OCI-LY1 (cell line): Measurements from ENCODE around the gene STRADA.

Source experiments
- H2AFZ ChIP-seq: fragments of 200-600 bp; sonication (generic), shearing (Covaris generic); 2 replicates; pipeline ENCODE4 v1.6.0; 2014; ENCODE audit warnings: antibody characterized with exemption, mild to moderate bottlenecking, low read length
- H3F3A ChIP-seq: fragments of 200-600 bp; sonication (generic), shearing (Covaris generic); 2 replicates; pipeline ENCODE4 v1.6.0; 2014; ENCODE audit warnings: mild to moderate bottlenecking, antibody characterized with exemption, low read length, moderate library complexity; ENCODE audit not compliant: insufficient read depth
- H3K27ac ChIP-seq: fragments of 200-600 bp; sonication (generic); 2 replicates; pipeline ENCODE4 v1.5.1; 2014; ENCODE audit warnings: low read length, mixed run types, mild to moderate bottlenecking, low read depth; ENCODE audit not compliant: poor library complexity, severe bottlenecking
- H3K27me3 ChIP-seq: fragments of 200-600 bp; sonication (generic); 2 replicates; pipeline ENCODE4 v1.6.0; 2014; ENCODE audit warnings: antibody characterized with exemption, mild to moderate bottlenecking, low read length, moderate library complexity; ENCODE audit not compliant: insufficient read depth
- H3K36me3 ChIP-seq: fragments of 200-600 bp; sonication (generic); 2 replicates; pipeline ENCODE4 v1.6.1; 2014; ENCODE audit warnings: mild to moderate bottlenecking, antibody characterized with exemption, low read length, moderate library complexity, mixed read lengths; ENCODE audit not compliant: insufficient read depth
- H3K4me1 ChIP-seq: fragments of 200-600 bp; sonication (generic); 2 replicates; pipeline ENCODE4 v1.5.1; 2014; ENCODE audit warnings: mild to moderate bottlenecking, low read length, moderate library complexity; ENCODE audit not compliant: insufficient read depth, severe bottlenecking
- H3K4me2 ChIP-seq: fragments of 200-600 bp; sonication (generic), shearing (Covaris generic); 2 replicates; pipeline ENCODE4 v1.6.1; 2014; ENCODE audit warnings: low read length
- H3K4me3 ChIP-seq: fragments of 200-600 bp; sonication (generic); 2 replicates; pipeline ENCODE4 v1.5.1; 2014; ENCODE audit warnings: low read length, low read depth, mild to moderate bottlenecking, mixed read lengths; ENCODE audit not compliant: poor library complexity, severe bottlenecking
- H3K79me2 ChIP-seq: fragments of 200-600 bp; shearing (Covaris generic); 2 replicates; pipeline ENCODE4 v1.6.1; 2016; ENCODE audit warnings: mixed run types, low read length, mixed read lengths; ENCODE audit not compliant: insufficient read depth
- H3K9ac ChIP-seq: fragments of 200-600 bp; sonication (generic), shearing (Covaris generic); 2 replicates; pipeline ENCODE4 v1.6.1; 2014; ENCODE audit warnings: mild to moderate bottlenecking, low read length, mixed read lengths
- H3K9me2 ChIP-seq: fragments of 200-600 bp; sonication (generic), shearing (Covaris generic); 2 replicates; pipeline ENCODE4 v1.6.1; 2014; ENCODE audit warnings: low read depth, mild to moderate bottlenecking, low read length, mixed read lengths
- H3K9me3 ChIP-seq: fragments of 200-600 bp; shearing (Covaris generic); 2 replicates; pipeline ENCODE4 v1.6.1; 2014; ENCODE audit warnings: low read length, mixed read lengths
- H4K20me1 ChIP-seq: fragments of 200-600 bp; sonication (generic), shearing (Covaris generic); 2 replicates; pipeline ENCODE4 v1.6.0; 2016; ENCODE audit warnings: mild to moderate bottlenecking, low read length; ENCODE audit not compliant: insufficient read depth
- CTCF ChIP-seq: fragments of 200-600 bp; sonication (generic), shearing (Covaris generic); IDR thresholded peaks from 2 replicates; pipeline ENCODE4 v1.5.1; 2017; ENCODE audit warnings: mild to moderate bottlenecking, antibody characterized with exemption, low read length, moderate library complexity, mixed read lengths
- EZH2 ChIP-seq: fragments of 200-600 bp; sonication (generic), shearing (Covaris generic); IDR thresholded peaks from 2 replicates; pipeline ENCODE4 v1.8.0; 2017; ENCODE audit warnings: borderline replicate concordance, mixed run types, mild to moderate bottlenecking, antibody characterized with exemption, low read length, moderate library complexity, mixed read lengths

The STRADA gene

GRCh38 chr17:63675607-63676546, 65.7 kb downstream of the STRADA start:
- no peaks in the 10 kb centered on the region for H3F3A ChIP-seq
- H2AFZ ChIP-seq: no peak overlapping the region
- H3K9me2 ChIP-seq: no peaks in the 10 kb centered on the region
- TF ChIP-seq EZH2 (no peak), CTCF (no peak)
- no peak overlapping the region for H3K4me2 ChIP-seq
- H3K4me3 ChIP-seq: no peak overlapping the region
- no peaks in the 10 kb centered on the region for H3K79me2 ChIP-seq
- no peaks in the 10 kb centered on the region for H3K4me1 ChIP-seq
- H3K27ac ChIP-seq: no peak overlapping the region
- no peak overlapping the region for H3K9ac ChIP-seq
- no peaks in the 10 kb centered on the region for H4K20me1 ChIP-seq
- no peaks in the 10 kb centered on the region for H3K9me3 ChIP-seq
- H3K27me3 ChIP-seq: no peaks in the 10 kb centered on the region
- peaks cover 8% of the 10 kb centered on the region; the same call in 1 of the 2 replicates for H3K36me3 ChIP-seq

- H3K79me2 ChIP-seq: no peaks in the 10 kb centered on the region
- no peak overlapping the region for H3K4me3 ChIP-seq
- H3K9me2 ChIP-seq: no peaks in the 10 kb centered on the region
- H3K9me3 ChIP-seq: no peaks in the 10 kb centered on the region
- no peak overlapping the region for H2AFZ ChIP-seq
- no peaks in the 10 kb centered on the region for H3F3A ChIP-seq
- no peaks in the 10 kb centered on the region for H3K4me1 ChIP-seq
- H3K27ac ChIP-seq: no peak overlapping the region
- no peak overlapping the region for H3K4me2 ChIP-seq
- H3K36me3 ChIP-seq: peaks cover 5% of the 10 kb centered on the region; the same call in 1 of the 2 replicates
- H3K27me3 ChIP-seq: no peaks in the 10 kb centered on the region
- no peaks in the 10 kb centered on the region for H4K20me1 ChIP-seq
- H3K9ac ChIP-seq: no peak overlapping the region
- TF ChIP-seq EZH2: no peak
- TF ChIP-seq CTCF: no peak
Observed at GRCh38 chr17:63675231-63675606, 66.4 kb downstream of the STRADA start.

- no peak overlapping the region for H3K4me3 ChIP-seq
- H3K36me3 ChIP-seq: no peaks in the 10 kb centered on the region
- TF ChIP-seq EZH2 (no peak), CTCF (no peak)
- H3K27me3 ChIP-seq: no peaks in the 10 kb centered on the region
- H3K4me1 ChIP-seq: no peaks in the 10 kb centered on the region
- H3K27ac ChIP-seq: no peak overlapping the region
- H3K4me2 ChIP-seq: no peak overlapping the region
- H3K9me3 ChIP-seq: no peaks in the 10 kb centered on the region
- H3K9me2 ChIP-seq: no peaks in the 10 kb centered on the region
- no peak overlapping the region for H2AFZ ChIP-seq
- H3K9ac ChIP-seq: no peak overlapping the region
- H3K79me2 ChIP-seq: no peaks in the 10 kb centered on the region
- H3F3A ChIP-seq: no peaks in the 10 kb centered on the region
- H4K20me1 ChIP-seq: no peaks in the 10 kb centered on the region
Observed at GRCh38 chr17:63672856-63673255, 68.7 kb downstream of the STRADA start.
